Activated CD8-positive, alpha-beta T cell treated with anti-CD3 and anti-CD28 coated beads for 36 hours (primary cell): Measurements from ENCODE around the gene LIN7A. TPM values are rescaled to one million over a fixed set of nuclear protein-coding genes. Genes with fewer than 3 reads are reported as not detected.

Experiments used
- ATAC-seq: fragments of 200-7000 bp; cut with Tn5 transposase; one replicate; pipeline ENCODE4 v1.10.0; 2021; ENCODE audit warnings: mild to moderate bottlenecking, moderate library complexity
- CTCF ChIA-PET: fragments of 350-600 bp; sonication (Branson Sonifier 250); formaldehyde crosslinking; loops from one replicate; lab custom pipeline; 2021; ENCODE audit warnings: antibody characterized with exemption; lab: Charles Lee
- POLR2A ChIA-PET: fragments of 350-600 bp; sonication (Branson Sonifier 250); formaldehyde crosslinking; loops from one replicate; lab custom pipeline; 2021; ENCODE audit warnings: antibody characterized with exemption; lab: Charles Lee
- DNase-seq: peaks from one replicate; pipeline ENCODE4 v3.0.0-alpha.2; 2020
- H3K27ac Mint-ChIP-seq: one replicate; pipeline ENCODE4 v1.8.0; 2021; ENCODE audit warnings: mild to moderate bottlenecking, mixed read lengths
- H3K27me3 Mint-ChIP-seq: one replicate; pipeline ENCODE4 v1.8.0; 2021; ENCODE audit warnings: mixed read lengths
- H3K36me3 Mint-ChIP-seq: one replicate; pipeline ENCODE4 v1.8.0; 2021; ENCODE audit warnings: low read depth, mixed read lengths
- H3K4me1 Mint-ChIP-seq: one replicate; pipeline ENCODE4 v1.8.0; 2021; ENCODE audit warnings: low read depth, mixed read lengths
- H3K4me3 Mint-ChIP-seq: one replicate; pipeline ENCODE4 v1.8.0; 2021; ENCODE audit warnings: mild to moderate bottlenecking, moderate library complexity, mixed read lengths
- H3K9me3 Mint-ChIP-seq: one replicate; pipeline ENCODE4 v1.8.0; 2021; ENCODE audit warnings: mixed read lengths
- CTCF ChIP-seq: fragments of 200-600 bp; IDR thresholded peaks from one replicate; pipeline ENCODE4 v1.8.0; 2022; ENCODE audit warnings: antibody characterized with exemption, mild to moderate bottlenecking
- intact Hi-C: fragments of 100-400 bp; cut with micrococcal nuclease; formaldehyde crosslinking; loops from one replicate; pipeline ENCODE4 v1.10.0; 2022
- microRNA-seq: library from miRNA; unstranded; fragments of <30 nt; microRNA quantifications from one replicate; pipeline ENCODE4 v1.2.0, GENCODE V29; 2022; ENCODE audit warnings: borderline microRNAs expressed, borderline replicate concordance
- total RNA-seq, 2 experiments: library from RNA; stranded (reverse); gene quantifications; one replicate each; pipeline ENCODE4 v1.2.3, GENCODE V29; 2021

LIN7A gene
- total RNA-seq, 2 experiments from 2014 or later, result not detected

- Mint-ChIP-seq H3K4me3 (no peak overlapping the region), H3K4me1 (no peaks in the 10 kb centered on the region), H3K36me3 (no peaks in the 10 kb centered on the region), H3K27me3 (no peaks in the 10 kb centered on the region), H3K9me3 (no peaks in the 10 kb centered on the region), H3K27ac (no peak overlapping the region)
- TF ChIP-seq CTCF, result no peak
- ATAC-seq, result no peak
- CTCF ChIA-PET, result no interaction called here
- intact Hi-C loops, result no loop called here
- POLR2A ChIA-PET, result no interaction called here
- no peak for DNase-seq
Measured at GRCh38 chr12:80747800-80748199, 189.9 kb downstream of the LIN7A start.

GRCh38 chr12:80745851-80746505 is 191.8 kb downstream of the LIN7A start:
- no peaks in the 10 kb centered on the region for H3K9me3 Mint-ChIP-seq

More at GRCh38 chr12:80745851-80746505, 191.8 kb downstream of the LIN7A start:
- DNase-seq (no peak), ATAC-seq (no peak)
- ChIA-PET POLR2A (no interaction called here), CTCF (no interaction called here)
- Mint-ChIP-seq H3K27me3 (no peaks in the 10 kb centered on the region), H3K4me1 (no peaks in the 10 kb centered on the region), H3K27ac (no peak overlapping the region), H3K4me3 (no peak overlapping the region), H3K36me3 (no peaks in the 10 kb centered on the region)
- no peak for TF ChIP-seq CTCF
- intact Hi-C loops, result no loop called here

Small RNA genes within 50 kb of the gene (microRNA-seq; reads per million reads assigned to microRNA genes)
- gene MIR617, result not detected
- not detected for gene MIR618

Other genes starting within 250 kb of the LIN7A start
- gene MYF6, start 230.3 kb downstream of the LIN7A start, total RNA-seq, result not detected
- not detected for gene MYF5, start 221.0 kb downstream of the LIN7A start, total RNA-seq
- gene ACSS3, start 140.1 kb upstream of the LIN7A start, total RNA-seq, result not detected